Vagina (tissue), 2 donors: ENCODE results near the gene RPL10A. TPM values are rescaled to one million over a fixed set of nuclear protein-coding genes. Genes with fewer than 3 reads are reported as not detected.

ENCODE experiments used
- DNase-seq, 2 donors: peaks; one replicate each; pipeline ENCODE4 v3.0.0-alpha.2; 2017; ENCODE audit errors: extremely low spot score in 2 of 2
- H3K27ac ChIP-seq: fragments of 200-600 bp; sonication (generic); one replicate; pipeline ENCODE4 v1.5.1; 2019
- H3K27me3 ChIP-seq: fragments of 200-600 bp; sonication (generic); one replicate; pipeline ENCODE4 v1.5.1; 2019
- H3K36me3 ChIP-seq, 2 donors: fragments of 200-600 bp; sonication (generic); one replicate each; pipeline ENCODE4 v1.5.1; 2017 to 2019
- H3K4me1 ChIP-seq: fragments of 200-600 bp; sonication (generic); one replicate; pipeline ENCODE4 v1.5.1; 2019
- H3K4me3 ChIP-seq, 2 donors: fragments of 200-600 bp; sonication (generic); 1 replicate in 1 of 2; 2 replicates in 1 of 2; pipeline ENCODE4 v1.5.1; 2016 to 2019
- H3K9me3 ChIP-seq: fragments of 200-600 bp; sonication (generic); one replicate; pipeline ENCODE4 v1.5.1; 2019
- POLR2A ChIP-seq, 2 donors: fragments of 450-650 bp; IDR thresholded peaks; one replicate each; pipeline ENCODE4 v1.6.1; 2017; ENCODE audit warnings: antibody characterized with exemption in 2 of 2, mild to moderate bottlenecking in 2 of 2, moderate library complexity in 2 of 2
- POLR2AphosphoS5 ChIP-seq, 2 donors: sonication (generic); formaldehyde crosslinking; IDR thresholded peaks; one replicate each; pipeline ENCODE4 v1.9.0; 2017; ENCODE audit warnings: antibody characterized with exemption in 2 of 2, mild to moderate bottlenecking in 2 of 2, low read depth in 1 of 2; ENCODE audit not compliant: insufficient read depth in 1 of 2
- intact Hi-C: fragments of 100-400 bp; cut with DNase I; formaldehyde crosslinking; loops from one replicate; pipeline ENCODE4 v1.15.1; 2023
- total RNA-seq: library from RNA; depleted of rRNA; stranded (reverse); fragments of >200 nt; gene quantifications from one replicate; pipeline ENCODE4 v1.2.3, GENCODE V29; 2016
- TF ChIP-seq, protein P1 (sequence below), 3 experiments: fragments of 450-650 bp in 2 of 3; fragments of 200-600 bp in 1 of 3; sonication (generic) in 1 of 3; IDR thresholded peaks; one replicate each; pipeline ENCODE4 v1.5.1; 2017 to 2019; ENCODE audit warnings: antibody characterized with exemption in 3 of 3, mild to moderate bottlenecking in 2 of 3, moderate library complexity in 2 of 3

The RPL10A gene
- total RNA-seq, 1 donor from 2014 or later, result 2,013 TPM

- intact Hi-C loops, result no loop called here
- H3K27ac ChIP-seq, result no peak overlapping the region
- H3K36me3 ChIP-seq, result peaks cover 0 to 55% of the 10 kb centered on the region in 2 donors
- no peaks in the 10 kb centered on the region for H3K9me3 ChIP-seq
- no peaks in the 10 kb centered on the region for H3K27me3 ChIP-seq
- no peak overlapping the region for H3K4me3 ChIP-seq
- DNase-seq, result no peak
- H3K4me1 ChIP-seq, result peaks cover 39% of the 10 kb centered on the region
- TF ChIP-seq, protein P1, sequence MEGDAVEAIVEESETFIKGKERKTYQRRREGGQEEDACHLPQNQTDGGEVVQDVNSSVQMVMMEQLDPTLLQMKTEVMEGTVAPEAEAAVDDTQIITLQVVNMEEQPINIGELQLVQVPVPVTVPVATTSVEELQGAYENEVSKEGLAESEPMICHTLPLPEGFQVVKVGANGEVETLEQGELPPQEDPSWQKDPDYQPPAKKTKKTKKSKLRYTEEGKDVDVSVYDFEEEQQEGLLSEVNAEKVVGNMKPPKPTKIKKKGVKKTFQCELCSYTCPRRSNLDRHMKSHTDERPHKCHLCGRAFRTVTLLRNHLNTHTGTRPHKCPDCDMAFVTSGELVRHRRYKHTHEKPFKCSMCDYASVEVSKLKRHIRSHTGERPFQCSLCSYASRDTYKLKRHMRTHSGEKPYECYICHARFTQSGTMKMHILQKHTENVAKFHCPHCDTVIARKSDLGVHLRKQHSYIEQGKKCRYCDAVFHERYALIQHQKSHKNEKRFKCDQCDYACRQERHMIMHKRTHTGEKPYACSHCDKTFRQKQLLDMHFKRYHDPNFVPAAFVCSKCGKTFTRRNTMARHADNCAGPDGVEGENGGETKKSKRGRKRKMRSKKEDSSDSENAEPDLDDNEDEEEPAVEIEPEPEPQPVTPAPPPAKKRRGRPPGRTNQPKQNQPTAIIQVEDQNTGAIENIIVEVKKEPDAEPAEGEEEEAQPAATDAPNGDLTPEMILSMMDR (IDR thresholded peaks at IDR 0.05), result no peak
- TF ChIP-seq POLR2A (IDR thresholded peaks at IDR 0.05), result no peak
- no peak for TF ChIP-seq POLR2AphosphoS5 (IDR thresholded peaks at IDR 0.05; ENCODE audit: insufficient read depth in 1 of 2, low read depth in 1 of 2)
These were observed 5.6 kb downstream of the RPL10A start for GRCh38 chr6:35473850-35474130.

- H3K9me3 ChIP-seq, result no peaks in the 10 kb centered on the region
- H3K27ac ChIP-seq, result no peak overlapping the region
- H3K27me3 ChIP-seq, result no peaks in the 10 kb centered on the region
- intact Hi-C loops, result no loop called here
- H3K36me3 ChIP-seq, result peaks cover 0 to 60% of the 10 kb centered on the region in 2 donors
- peaks cover 35% of the 10 kb centered on the region for H3K4me1 ChIP-seq
- no peak overlapping the region for H3K4me3 ChIP-seq
- TF ChIP-seq POLR2AphosphoS5 (IDR thresholded peaks at IDR 0.05; ENCODE audit: insufficient read depth in 1 of 2, low read depth in 1 of 2) (no peak), POLR2A (IDR thresholded peaks at IDR 0.05) (no peak)
- TF ChIP-seq, protein P1 (IDR thresholded peaks at IDR 0.05), result no peak
- DNase-seq, result no peak
These were observed 6.1 kb downstream of the RPL10A start for GRCh38 chr6:35474131-35474941.

- no peaks in the 10 kb centered on the region for H3K27me3 ChIP-seq
- DNase-seq, result no peak
- no peak overlapping the region for H3K27ac ChIP-seq
- H3K4me1 ChIP-seq, result peaks cover 28% of the 10 kb centered on the region
- TF ChIP-seq POLR2AphosphoS5 (IDR thresholded peaks at IDR 0.05; ENCODE audit: insufficient read depth in 1 of 2, low read depth in 1 of 2) (no peak), POLR2A (IDR thresholded peaks at IDR 0.05) (no peak)
- TF ChIP-seq, protein P1 (IDR thresholded peaks at IDR 0.05), result no peak
- no peaks in the 10 kb centered on the region for H3K9me3 ChIP-seq
- H3K4me3 ChIP-seq, result no peak overlapping the region
- H3K36me3 ChIP-seq, result peaks cover 0 to 62% of the 10 kb centered on the region in 2 donors
- intact Hi-C loops, result no loop called here
These were observed 6.9 kb downstream of the RPL10A start for GRCh38 chr6:35474942-35475570.

DNA sequence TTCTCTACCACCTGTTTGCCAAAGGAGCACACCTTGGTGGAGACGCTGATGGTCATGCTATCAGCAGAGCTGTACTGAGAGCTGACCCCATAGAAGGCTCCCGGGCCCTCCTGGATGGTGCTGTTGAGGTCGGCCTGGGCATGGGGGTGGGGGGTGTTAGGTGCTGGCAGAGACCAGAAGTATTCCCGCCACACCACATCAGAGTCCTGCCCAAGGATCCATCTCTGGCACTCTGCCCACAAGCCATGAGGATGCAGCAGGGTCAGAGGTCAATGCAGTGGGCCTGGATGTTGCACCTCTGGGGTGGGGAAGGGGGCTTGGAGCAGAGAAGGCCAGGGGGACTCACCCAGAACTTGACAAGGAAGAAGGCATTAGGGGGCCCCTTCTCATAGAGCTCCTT is 7.4 kb downstream of the RPL10A start:
- Histone ChIP-seq H3K4me1 (peaks cover 23% of the 10 kb centered on the region), H3K9me3 (no peaks in the 10 kb centered on the region), H3K27ac (no peak overlapping the region), H3K27me3 (no peaks in the 10 kb centered on the region), H3K4me3 (no peak overlapping the region), H3K36me3 (peaks cover 0 to 57% of the 10 kb centered on the region in 2 donors)
- TF ChIP-seq POLR2AphosphoS5 (IDR thresholded peaks at IDR 0.05; ENCODE audit: insufficient read depth in 1 of 2, low read depth in 1 of 2) (no peak), POLR2A (IDR thresholded peaks at IDR 0.05) (no peak)
- TF ChIP-seq, protein P1 (IDR thresholded peaks at IDR 0.05), result no peak
- intact Hi-C loops, result no loop called here
- no peak for DNase-seq

DNA sequence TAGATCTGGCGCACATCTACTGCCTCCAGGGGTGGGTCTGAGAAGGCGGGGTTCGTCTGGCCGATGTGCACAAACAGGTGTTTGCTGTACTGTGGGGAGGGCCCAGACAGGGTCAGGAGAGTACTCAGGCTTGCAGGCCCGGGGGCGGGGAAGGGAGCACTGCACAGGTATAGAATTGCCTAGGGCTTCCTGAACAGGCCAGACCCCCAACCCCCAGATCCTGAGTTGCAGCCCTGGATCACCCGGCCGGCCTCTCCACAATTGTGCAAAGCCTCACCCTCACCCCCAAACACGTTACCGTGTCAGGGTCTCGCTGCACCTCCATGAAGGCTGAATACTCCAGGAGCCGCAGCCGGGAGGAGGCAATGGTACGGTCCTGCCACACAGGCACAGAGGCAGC is 7.8 kb downstream of the RPL10A start:
- TF ChIP-seq POLR2A (IDR thresholded peaks at IDR 0.05), result no peak
- no peak for TF ChIP-seq POLR2AphosphoS5 (IDR thresholded peaks at IDR 0.05; ENCODE audit: insufficient read depth in 1 of 2, low read depth in 1 of 2)
- TF ChIP-seq, protein P1 (IDR thresholded peaks at IDR 0.05), result no peak
- DNase-seq, result no peak
- no peak overlapping the region for H3K27ac ChIP-seq
- intact Hi-C loops, result no loop called here
- no peaks in the 10 kb centered on the region for H3K9me3 ChIP-seq
- H3K4me3 ChIP-seq, result no peak overlapping the region
- peaks cover 18% of the 10 kb centered on the region for H3K4me1 ChIP-seq
- H3K27me3 ChIP-seq, result no peaks in the 10 kb centered on the region
- H3K36me3 ChIP-seq, result peaks cover 0 to 53% of the 10 kb centered on the region in 2 donors
